Heart left ventricle (tissue), 13 donors: ENCODE results near the gene TIPARP.

ENCODE experiments used
- POLR2A ChIP-seq, 2 donors: fragments of 450-650 bp; IDR thresholded peaks; one replicate each; pipeline ENCODE4 v1.6.1; 2017; ENCODE audit warnings: antibody characterized with exemption in 2 of 2, mild to moderate bottlenecking in 2 of 2, moderate library complexity in 2 of 2
- TF ChIP-seq, protein P1 (sequence below), 12 donors: fragments of 200-600 bp; sonication (generic) in 4 of 12; IDR thresholded peaks; one replicate each; pipeline versions ENCODE4 v1.5.0 to v1.8.0; 2018 to 2022; ENCODE audit warnings: antibody characterized with exemption in 12 of 12, mild to moderate bottlenecking in 5 of 12
- donor health status: ischemic (EF 13 %, LVEDD 7.1; RV severe dilation, severe dysfunction).
- donor health status: DM: no; HTN: yes; CAD: no.
- donor health status: DM: no; HTN: no; CAD: no.
- donor health status: ischemic (EF 25% LVEDD 6.9; RV normal size, moderate dysfunction).
- donor health status: ischemic (EF 25% LVEDD 5.7; RV mildly dilated, moderate dysfunction).
- donor health status: ischemic (EF 35%, LVEDD 5.7; RV mildly dilated, moderate dysfunction).
- donor health status: nonischemic (EF 11% LVEDD 7.7; RV severe dilation, severe dysfunction).
- donor health status: DM: yes; HTN: yes; CAD: no.
- donor health status: PGD.
- donor health status: ischemic (EF 29% LVEDD 5.4; RV normal size, mild dysfunction).
- donor health status: nonischemic (EF 23%, LVEDD 6.1; RV moderate dilation, normal function).

DNA sequence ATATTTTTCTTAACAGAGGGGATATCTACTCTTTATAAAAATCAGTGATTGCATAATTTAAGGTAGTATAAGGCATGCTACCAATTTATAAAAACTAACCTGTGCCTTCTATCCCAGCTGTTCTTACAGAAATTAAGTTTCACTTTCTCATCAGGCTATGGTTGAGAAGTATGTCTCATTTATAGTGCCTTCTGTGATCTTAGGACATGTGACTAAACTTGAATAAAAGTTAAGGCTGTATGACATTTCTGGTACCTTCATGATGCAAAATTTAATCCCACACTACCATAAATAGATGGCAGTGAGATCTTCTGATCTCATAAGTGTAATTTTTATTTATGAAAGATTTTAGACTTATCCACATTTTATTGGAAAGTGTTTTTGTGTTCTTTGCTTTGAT is 12.6 kb downstream of the TIPARP start:
- TF ChIP-seq, protein P1, sequence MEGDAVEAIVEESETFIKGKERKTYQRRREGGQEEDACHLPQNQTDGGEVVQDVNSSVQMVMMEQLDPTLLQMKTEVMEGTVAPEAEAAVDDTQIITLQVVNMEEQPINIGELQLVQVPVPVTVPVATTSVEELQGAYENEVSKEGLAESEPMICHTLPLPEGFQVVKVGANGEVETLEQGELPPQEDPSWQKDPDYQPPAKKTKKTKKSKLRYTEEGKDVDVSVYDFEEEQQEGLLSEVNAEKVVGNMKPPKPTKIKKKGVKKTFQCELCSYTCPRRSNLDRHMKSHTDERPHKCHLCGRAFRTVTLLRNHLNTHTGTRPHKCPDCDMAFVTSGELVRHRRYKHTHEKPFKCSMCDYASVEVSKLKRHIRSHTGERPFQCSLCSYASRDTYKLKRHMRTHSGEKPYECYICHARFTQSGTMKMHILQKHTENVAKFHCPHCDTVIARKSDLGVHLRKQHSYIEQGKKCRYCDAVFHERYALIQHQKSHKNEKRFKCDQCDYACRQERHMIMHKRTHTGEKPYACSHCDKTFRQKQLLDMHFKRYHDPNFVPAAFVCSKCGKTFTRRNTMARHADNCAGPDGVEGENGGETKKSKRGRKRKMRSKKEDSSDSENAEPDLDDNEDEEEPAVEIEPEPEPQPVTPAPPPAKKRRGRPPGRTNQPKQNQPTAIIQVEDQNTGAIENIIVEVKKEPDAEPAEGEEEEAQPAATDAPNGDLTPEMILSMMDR (IDR thresholded peaks at IDR 0.05) = no peak
- TF ChIP-seq POLR2A (IDR thresholded peaks at IDR 0.05) = no peak
